Suppressor macrophage treated with lipopolysaccharide for 4 hours (primary cell): Measurements from ENCODE around the gene S100A3.

Source experiments
- DNase-seq: peaks from one replicate; pipeline ENCODE4 v3.0.0-alpha.2; 2020

Gene S100A3

GRCh38 chr1:153547560-153548551 is 1.2 kb downstream of the S100A3 start:
- DNase-seq = no peak

- DNase-seq = no peak
Observed at GRCh38 chr1:153546796-153547559, 2.1 kb downstream of the S100A3 start.

- DNase-seq = no peak
Observed at GRCh38 chr1:153546371-153546770, 2.7 kb downstream of the S100A3 start.

DNA sequence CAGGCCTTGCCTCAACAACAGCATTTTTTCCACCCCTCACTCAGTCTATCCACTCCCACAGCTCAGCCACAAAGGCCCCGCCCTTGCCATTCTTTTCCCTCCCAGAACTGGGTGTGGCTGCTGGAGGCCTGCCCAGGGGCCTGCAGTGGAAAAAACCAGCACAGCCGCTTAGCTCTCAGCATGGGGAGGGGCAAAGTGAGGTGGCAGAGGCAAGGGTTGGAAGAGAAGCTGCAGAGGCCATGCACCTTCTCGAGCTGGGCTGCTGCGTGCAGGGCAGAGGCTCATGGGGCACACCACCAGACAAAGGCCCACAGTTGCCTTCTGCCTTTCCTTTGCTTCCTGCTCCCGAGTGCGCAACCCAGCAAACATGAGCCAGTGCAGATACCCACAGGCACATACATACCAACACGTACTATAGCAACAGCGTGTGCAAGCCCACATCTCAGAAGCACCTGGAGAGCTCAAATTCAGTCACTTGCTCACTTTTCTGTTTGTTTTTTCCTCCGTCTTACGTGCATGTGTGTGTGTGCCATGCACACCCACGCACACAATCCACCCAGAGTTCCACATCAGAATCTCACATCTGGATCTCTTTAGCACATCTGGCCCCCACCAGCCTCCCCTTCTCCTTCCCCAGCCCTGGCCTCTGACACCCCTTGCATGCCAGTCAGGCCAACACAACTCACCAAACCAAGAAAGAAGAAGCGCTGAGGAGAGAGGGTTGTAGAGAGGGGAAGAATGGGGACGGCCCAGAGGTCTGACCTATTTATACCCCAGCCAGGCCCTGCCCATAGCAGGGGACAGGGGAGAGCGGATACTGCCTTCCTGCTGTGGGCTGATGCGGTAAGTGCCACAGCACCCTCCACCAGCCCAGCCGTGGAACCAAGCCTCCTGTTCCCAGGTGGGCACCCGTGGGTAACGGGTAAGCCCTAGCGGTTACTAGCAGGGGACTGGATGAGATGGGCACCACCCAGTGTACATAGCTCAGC is 3.7 kb downstream of the S100A3 start, which contains the start of gene S100A4:
Gene S100A4, minus strand, starts transcription at position 740 of the 989 bp plus-strand sequence. CDS start 1,012 bp downstream, outside the sequence.
- peak; percentile 83 for DNase-seq

DNA sequence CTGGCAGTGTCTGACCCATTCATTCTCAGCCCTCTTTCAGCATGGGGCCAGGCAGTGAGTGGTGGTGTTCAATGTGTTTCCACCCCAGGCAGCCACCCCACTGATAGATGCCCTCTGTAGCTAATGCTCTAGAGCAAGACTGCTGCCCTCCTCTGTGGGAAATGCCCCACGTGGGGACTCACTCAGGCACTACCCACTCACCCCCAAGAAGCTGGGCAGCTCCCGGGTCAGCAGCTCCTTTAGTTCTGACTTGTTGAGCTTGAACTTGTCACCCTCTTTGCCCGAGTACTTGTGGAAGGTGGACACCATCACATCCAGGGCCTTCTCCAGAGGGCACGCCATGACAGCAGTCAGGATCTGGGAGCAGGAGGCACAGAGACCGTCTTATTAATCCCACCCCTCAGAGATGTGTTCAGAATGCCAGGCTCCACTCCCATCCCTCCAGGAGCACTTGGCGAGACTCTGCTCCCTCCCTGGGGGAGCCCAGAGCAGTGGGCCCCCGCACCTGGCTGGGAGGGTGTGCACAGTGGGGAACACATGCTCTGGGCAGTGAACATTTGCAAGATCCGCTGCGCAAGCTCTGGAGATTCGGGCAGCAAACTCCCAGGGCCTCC is 4.5 kb downstream of the S100A3 start:
- DNase-seq = no peak

DNA sequence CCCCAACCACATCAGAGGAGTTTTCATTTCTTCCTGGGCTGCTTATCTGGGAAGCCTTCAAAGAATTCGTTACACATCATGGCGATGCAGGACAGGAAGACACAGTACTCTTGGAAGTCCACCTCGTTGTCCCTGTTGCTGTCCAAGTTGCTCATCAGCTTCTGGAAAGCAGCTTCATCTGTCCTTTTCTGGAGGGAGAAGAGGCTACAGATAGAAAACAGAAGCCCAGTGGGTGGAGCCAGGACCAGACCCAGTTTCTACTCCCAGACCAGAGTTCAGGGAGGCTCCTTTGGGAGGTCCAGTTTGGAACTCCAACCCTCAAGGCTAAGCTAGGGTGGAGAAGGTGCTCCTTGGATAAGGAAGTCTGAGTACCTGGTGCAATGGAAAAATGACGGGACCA is 5.3 kb downstream of the S100A3 start:
- no peak for DNase-seq

GRCh38 chr1:153542956-153543711 is 5.9 kb downstream of the S100A3 start:
- DNase-seq = no peak

DNA sequence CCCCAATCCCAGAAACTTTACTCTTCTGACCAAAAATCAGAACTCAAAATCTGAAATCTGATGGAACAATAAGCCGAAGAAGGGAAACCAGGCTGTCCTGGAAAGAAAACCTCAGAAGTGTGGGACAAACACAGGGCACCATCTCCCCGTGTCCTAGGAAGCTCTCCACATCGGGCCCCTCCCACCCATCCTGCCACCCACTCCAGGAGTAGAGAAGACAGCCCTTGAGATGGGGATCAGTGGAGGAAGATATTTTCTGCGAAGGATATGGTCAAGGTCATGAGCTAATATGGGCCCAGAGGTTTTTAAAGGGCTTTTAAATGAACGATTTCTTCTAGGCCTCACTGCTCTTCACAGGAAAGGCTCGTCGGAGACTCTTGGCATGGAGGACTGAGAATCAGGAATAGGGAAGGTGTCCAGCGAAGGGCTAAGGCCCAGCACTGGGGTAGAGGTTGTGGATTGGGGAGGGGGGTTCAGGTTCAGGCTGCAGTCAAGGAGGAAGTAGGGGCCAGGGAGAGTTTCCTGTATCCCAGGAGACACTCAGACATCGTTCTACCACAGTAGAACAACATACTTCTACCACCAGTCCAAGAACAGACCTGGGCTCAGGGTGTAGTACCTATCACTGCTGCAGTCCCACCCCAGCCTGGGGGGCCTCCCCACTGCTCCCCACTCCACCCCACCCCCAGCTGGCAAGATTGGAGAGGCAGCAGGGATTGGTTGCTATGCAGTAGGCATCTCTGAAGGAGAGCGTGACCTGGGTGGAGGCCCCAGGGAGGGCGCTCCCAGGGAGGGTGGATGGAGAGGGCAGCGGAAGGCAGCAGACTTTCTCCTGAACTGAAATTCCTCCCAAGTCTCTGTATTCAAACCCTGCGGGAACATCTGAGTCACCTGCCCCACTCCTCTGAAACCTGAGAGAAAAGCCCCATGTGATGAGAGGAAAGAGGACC is 7.1 kb downstream of the S100A3 start:
- no peak for DNase-seq

DNA sequence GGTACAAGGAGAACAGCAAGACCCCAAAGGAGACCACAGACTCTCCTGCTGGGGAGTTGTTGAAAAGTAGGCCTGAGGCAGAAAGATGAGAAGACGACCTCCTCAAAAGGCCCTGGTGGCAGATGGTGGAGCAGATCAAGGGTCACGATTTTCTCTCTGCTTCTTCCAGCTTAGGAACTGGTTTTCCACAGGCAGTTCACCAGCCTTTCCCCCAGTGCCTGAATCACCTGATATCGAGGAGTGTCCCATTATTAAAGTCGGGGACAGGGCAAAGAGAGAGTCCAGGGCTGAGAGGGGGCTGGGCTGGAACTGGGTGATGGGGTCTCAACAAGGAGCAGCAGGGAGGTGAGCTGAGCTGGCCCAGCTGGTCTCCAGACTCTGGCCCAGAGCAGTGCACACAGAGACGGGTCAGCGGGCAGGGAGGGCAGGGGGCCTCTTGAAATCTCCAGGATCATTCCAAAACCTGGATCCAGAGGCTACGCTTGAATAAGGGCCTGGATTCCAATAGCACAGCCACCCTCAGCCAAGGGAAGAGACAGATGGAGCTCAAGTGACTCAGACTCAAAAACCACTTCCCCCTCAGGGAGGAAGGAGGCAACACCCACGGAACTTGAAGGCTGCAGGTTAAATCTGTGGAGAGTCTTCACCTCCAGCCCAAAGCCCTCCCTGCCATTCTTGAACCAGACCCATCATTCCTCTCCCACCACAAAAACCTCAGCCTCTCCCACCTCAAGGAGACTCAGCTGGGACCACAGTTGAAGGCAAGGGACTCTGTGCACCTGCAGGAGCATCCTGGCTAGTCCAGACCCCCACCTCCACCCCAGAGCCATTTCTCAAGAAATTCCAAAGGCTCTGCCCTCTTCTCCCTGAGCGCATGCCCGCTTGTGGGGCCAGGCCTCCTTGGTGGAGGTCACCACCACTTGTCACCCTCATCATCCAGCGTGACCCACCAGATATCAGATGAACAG is 8.4 kb downstream of the S100A3 start, which contains the start of gene S100A5:
Gene S100A5, minus strand, starts transcription at position 541 of the 968 bp plus-strand sequence. CDS start 743 bp downstream, outside the sequence.
- DNase-seq = peak; percentile 72

DNA sequence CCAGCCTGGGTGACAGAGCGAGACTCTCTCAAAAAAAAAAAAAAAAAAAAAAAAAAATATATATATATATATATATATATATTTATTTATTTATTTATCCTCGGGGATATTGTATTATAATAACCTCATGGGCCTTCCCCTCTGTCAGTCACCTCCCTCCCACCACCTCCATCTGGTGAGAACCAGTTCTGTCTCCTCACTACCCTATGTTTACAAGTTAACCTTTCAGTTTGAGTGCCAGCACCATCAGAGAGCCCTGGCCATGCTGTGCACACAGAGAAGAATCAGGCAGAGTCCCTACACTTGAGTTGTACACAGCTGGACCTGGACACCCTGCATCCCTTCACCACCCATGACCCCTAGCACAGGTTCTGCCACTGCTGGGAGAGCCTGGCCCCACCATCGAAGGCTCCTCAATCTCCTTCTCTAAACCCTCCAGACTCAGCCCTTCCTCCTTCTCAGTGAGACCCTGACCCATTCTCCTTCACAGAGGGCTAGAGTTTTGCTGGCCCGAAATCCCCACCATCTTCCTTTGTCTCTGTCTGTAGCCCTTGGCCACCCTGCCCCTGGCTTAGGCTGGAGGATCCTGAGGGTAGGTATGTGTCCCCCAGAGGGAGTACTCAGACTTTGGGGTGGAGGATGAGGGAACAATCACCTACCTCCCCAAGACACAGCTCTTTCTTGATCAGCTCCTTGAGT is 9.5 kb downstream of the S100A3 start:
- no peak for DNase-seq

- DNase-seq = no peak
Observed at GRCh38 chr1:153538315-153538821, 10.7 kb downstream of the S100A3 start.

- DNase-seq = no peak
Observed at GRCh38 chr1:153537376-153537730, 11.7 kb downstream of the S100A3 start.

GRCh38 chr1:153536671-153537375 is 12.2 kb downstream of the S100A3 start:
- DNase-seq = peak; percentile 62

DNA sequence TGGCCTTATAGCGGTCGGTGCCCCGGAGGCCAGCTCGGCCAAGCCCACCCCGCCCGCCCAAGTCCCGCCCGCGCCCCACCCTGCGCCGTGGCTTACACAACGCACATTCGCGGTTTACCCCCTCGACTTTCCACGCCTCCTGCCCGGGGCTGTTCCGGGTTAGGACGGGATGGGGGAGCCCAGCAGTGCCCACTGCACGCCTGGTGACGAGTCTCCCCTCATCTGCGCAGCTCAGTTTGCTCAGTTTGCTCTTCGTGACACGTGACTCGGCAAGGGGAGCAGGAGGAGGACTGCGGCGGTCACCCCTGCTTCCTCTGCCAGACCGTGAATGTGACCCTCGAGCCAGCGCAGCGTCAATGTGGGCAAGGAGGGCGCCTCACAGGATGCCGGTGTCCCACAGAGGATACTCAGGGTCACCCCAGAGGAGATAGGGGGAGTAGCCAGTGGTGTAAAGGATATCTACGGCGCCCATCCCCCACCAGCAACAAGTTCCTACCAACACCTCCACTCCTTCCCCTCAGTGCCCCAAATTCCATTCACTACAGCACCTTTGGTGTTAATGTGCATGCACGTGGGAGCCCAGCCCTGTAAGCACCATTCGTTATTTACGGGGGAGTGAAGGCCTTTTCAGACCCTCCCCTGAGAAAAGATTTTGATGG is 12.9 kb downstream of the S100A3 start:
- peak; percentile 72 for DNase-seq

- DNase-seq = peak; percentile 61
Observed at GRCh38 chr1:153535242-153536011, 13.6 kb downstream of the S100A3 start, which contains the start of gene S100A6. TSS of gene S100A6 (minus strand) at chr1:153535991. CDS start at chr1:153535339, 652 bp downstream.

DNA sequence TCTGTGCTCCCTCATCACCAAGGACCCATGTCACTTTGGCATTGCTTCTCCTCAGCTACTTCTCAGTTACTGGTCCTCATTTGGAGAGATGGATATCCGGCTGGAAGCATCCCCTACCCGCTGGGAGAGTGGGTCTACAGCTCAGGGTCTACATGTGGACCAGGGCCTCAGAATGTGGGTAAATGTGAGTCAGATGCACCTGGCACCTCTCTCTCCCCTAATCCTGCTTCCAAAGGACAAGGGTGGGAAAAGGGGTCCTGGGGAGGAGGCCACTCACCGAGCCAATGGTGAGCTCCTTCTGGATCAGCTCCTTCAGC is 14.2 kb downstream of the S100A3 start:
- no peak for DNase-seq
